K562 (cell line): ENCODE data around the gene CBFA2T2. TPM values are rescaled to one million over a fixed set of nuclear protein-coding genes. Genes with fewer than 3 reads are reported as not detected.
A peak's percentile ranks its signal among the peaks of the same experiment; 100 is the strongest.

Source experiments
- ATF1 ChIP-seq, 2 experiments: fragments of 450-650 bp in 1 of 2; IDR thresholded peaks; 2 replicates each; pipeline ENCODE4 v1.6.1; 2016; ENCODE audit warnings: missing compliant biosample characterization in 1 of 2, missing genetic modification characterization in 1 of 2
- COPS2 ChIP-seq: fragments of 450-650 bp; conservative IDR thresholded peaks from 2 replicates; pipeline ENCODE4 v1.6.1; 2016; ENCODE audit warnings: mild to moderate bottlenecking, moderate library complexity
- DPF2 ChIP-seq: fragments of 450-650 bp; IDR thresholded peaks from 2 replicates; pipeline ENCODE4 v1.6.1; 2016
- E2F6 ChIP-seq, 2 experiments: IDR thresholded peaks; 2 replicates each; pipeline ENCODE4 v1.6.1; 2011; ENCODE audit warnings: borderline replicate concordance in 1 of 2, control low read depth in 1 of 2, low read depth in 1 of 2, low read length in 1 of 2, mild to moderate bottlenecking in 1 of 2, mixed read lengths in 1 of 2, moderate library complexity in 1 of 2; ENCODE audit not compliant: insufficient read depth in 1 of 2, insufficient read length in 1 of 2, poor library complexity in 1 of 2, severe bottlenecking in 1 of 2; ENCODE audit errors: extremely low read depth in 1 of 2
- ETS1 ChIP-seq: conservative IDR thresholded peaks from 2 replicates; pipeline ENCODE4 v1.6.1; 2011; ENCODE audit warnings: low read depth, mild to moderate bottlenecking, low read length; ENCODE audit not compliant: control insufficient read depth
- GTF2B ChIP-seq: IDR thresholded peaks from 2 replicates; pipeline ENCODE4 v1.6.1; 2011; ENCODE audit not compliant: insufficient read length; ENCODE audit errors: extremely low read depth
- HMG20A ChIP-seq: fragments of 450-650 bp; formaldehyde crosslinking; conservative IDR thresholded peaks from 2 replicates; pipeline ENCODE4 v1.4.0; 2020; ENCODE audit warnings: mild to moderate bottlenecking, mixed read lengths
- IRF2 ChIP-seq: sonication (generic); formaldehyde crosslinking; IDR thresholded peaks from 2 replicates; pipeline ENCODE4 v1.8.1; 2022; ENCODE audit warnings: mild to moderate bottlenecking, missing genetic modification reagents
- JUNB ChIP-seq: fragments of 450-650 bp; formaldehyde crosslinking; conservative IDR thresholded peaks from 2 replicates; pipeline ENCODE4 v1.4.0; 2020; ENCODE audit warnings: mild to moderate bottlenecking
- L3MBTL2 ChIP-seq: fragments of 450-650 bp; IDR thresholded peaks from 2 replicates; pipeline ENCODE4 v1.6.1; 2016; ENCODE audit warnings: mild to moderate bottlenecking, moderate library complexity
- MBD2 ChIP-seq: sonication (generic); IDR thresholded peaks from 2 replicates; pipeline ENCODE4 v1.6.1; 2016; ENCODE audit warnings: low read depth, borderline replicate concordance
- SMAD1 ChIP-seq: fragments of 150-350 bp; IDR thresholded peaks from 2 replicates; pipeline ENCODE4 v1.6.1; 2014; ENCODE audit warnings: low read length, low read depth; ENCODE audit not compliant: partially characterized antibody
- SMC3 ChIP-seq: conservative IDR thresholded peaks from 2 replicates; pipeline ENCODE4 v1.6.1; 2011; ENCODE audit warnings: low read depth, low read length, improper control_type of control experiment; ENCODE audit not compliant: insufficient read depth
- SRSF9 ChIP-seq: fragments of 200-400 bp; formaldehyde crosslinking; IDR thresholded peaks from 2 replicates; pipeline ENCODE4 v1.6.1; 2017; ENCODE audit warnings: low read depth, low read length, borderline replicate concordance
- TAF9B ChIP-seq: fragments of 450-650 bp; IDR thresholded peaks from 2 replicates; pipeline ENCODE4 v1.6.1; 2018; ENCODE audit warnings: mild to moderate bottlenecking; ENCODE audit not compliant: partially characterized antibody
- ZBTB34 ChIP-seq: fragments of 250-450 bp; sonication (Bioruptor Pico); IDR thresholded peaks from 2 replicates; pipeline ENCODE4 v1.8.0; 2021; ENCODE audit warnings: mild to moderate bottlenecking, moderate library complexity
- ZNF253 ChIP-seq: fragments of 250-450 bp; sonication (Bioruptor Pico); conservative IDR thresholded peaks from 2 replicates; pipeline ENCODE4 v1.6.1; 2021; ENCODE audit warnings: mild to moderate bottlenecking
- ZNF280A ChIP-seq: fragments of 450-650 bp; IDR thresholded peaks from 2 replicates; pipeline ENCODE4 v1.6.1; 2018; ENCODE audit warnings: mild to moderate bottlenecking, low read depth; ENCODE audit not compliant: partially characterized antibody
- ZNF347 ChIP-seq: fragments of 450-650 bp; formaldehyde crosslinking; IDR thresholded peaks from 2 replicates; pipeline ENCODE4 v1.4.0; 2020; ENCODE audit warnings: low read depth, mild to moderate bottlenecking, moderate library complexity
- ZNF511 ChIP-seq: sonication (generic); formaldehyde crosslinking; IDR thresholded peaks from 2 replicates; pipeline ENCODE4 v1.8.0; 2022; ENCODE audit warnings: mild to moderate bottlenecking, missing genetic modification reagents
- polyA plus RNA-seq, 8 experiments: library from polyadenylated mRNA; depleted of rRNA in 4 of 8; stranded (reverse) in 5 of 8; unstranded in 3 of 8; fragments of >200 nt; fragmentation: Nextera tagmentation in 2 of 8; fragmentation: Illumina TruSeq in 1 of 8; extraction: Ambion mirVana in 2 of 8; extraction: Trizol in 1 of 8; gene quantifications; 2 replicates each; pipeline versions ENCODE4 v1.2.1 to v1.2.3, GENCODE V29; 2011 to 2014; ENCODE audit warnings: inconsistent platforms in 1 of 8, missing spikeins in 1 of 8
- total RNA-seq, 7 experiments: library from RNA; depleted of rRNA in 6 of 7; stranded (reverse); fragments of >200 nt in 6 of 7; fragmentation: Illumina TruSeq in 2 of 7; extraction: Trizol in 2 of 7; gene quantifications; 2 replicates each; pipeline versions ENCODE4 v1.2.1 to v1.2.3, GENCODE V29; 2011 to 2021; ENCODE audit warnings: low replicate concordance in 1 of 7

Gene CBFA2T2
- total and polyA plus RNA-seq, 9 of the 15 experiments (the other 6 are each of a cell fraction or from before 2014, with no cell fraction given): 0.27 to 9.6 (median 5.8) TPM

GRCh38 chr20:33663161-33664084 lies 173.5 kb downstream of the CBFA2T2 start (continued):
- no peak for TF ChIP-seq MBD2
- TF ChIP-seq GTF2B: no peak
- no peak for TF ChIP-seq SMAD1
- peak; percentile 72 for TF ChIP-seq ETS1
- TF ChIP-seq E2F6 (IDR thresholded peaks at IDR 0.05; ENCODE audit: borderline replicate concordance in 1 of 2, extremely low read depth in 1 of 2, insufficient read depth in 1 of 2, insufficient read length in 1 of 2, low read depth in 1 of 2, low read length in 1 of 2, poor library complexity in 1 of 2, severe bottlenecking in 1 of 2): peak; percentile 62 to 74
- TF ChIP-seq ZBTB34 (CRISPR knock-in tag): no peak
- TF ChIP-seq TAF9B: no peak
- peak; percentile 77 for TF ChIP-seq L3MBTL2
- TF ChIP-seq ZNF280A: no peak
- no peak for TF ChIP-seq SRSF9
- no peak for TF ChIP-seq ZNF347 (CRISPR knock-in tag)
- no peak for TF ChIP-seq ZNF253 (CRISPR knock-in tag)
- no peak for TF ChIP-seq ZNF511 (CRISPR knock-in tag)
- no peak for TF ChIP-seq IRF2 (CRISPR knock-in tag)
- no peak for TF ChIP-seq ATF1 (CRISPR knock-in tag; IDR thresholded peaks at IDR 0.05)
- TF ChIP-seq ATF1 (tag; IDR thresholded peaks at IDR 0.05): peak; percentile 52
- no peak; the same call in 1 of the 2 replicates for TF ChIP-seq DPF2
- no peak for TF ChIP-seq COPS2
- TF ChIP-seq JUNB: no peak
- TF ChIP-seq SMC3: no peak
- TF ChIP-seq HMG20A (CRISPR knock-in tag): no peak
